HG03175 (cell line): ENCODE results near the gene RTP2.

Experiments used
- ATAC-seq: cut with Tn5 transposase; IDR thresholded peaks from one replicate; pipeline ENCODE4 v1.9.1; 2021; ENCODE audit warnings: mild to moderate bottlenecking, moderate library complexity; ENCODE audit not compliant: unreplicated experiment

RTP2 gene

GRCh38 chr3:187739094-187739560 lies 36.8 kb upstream of the RTP2 start:
- no peak for ATAC-seq

DNA sequence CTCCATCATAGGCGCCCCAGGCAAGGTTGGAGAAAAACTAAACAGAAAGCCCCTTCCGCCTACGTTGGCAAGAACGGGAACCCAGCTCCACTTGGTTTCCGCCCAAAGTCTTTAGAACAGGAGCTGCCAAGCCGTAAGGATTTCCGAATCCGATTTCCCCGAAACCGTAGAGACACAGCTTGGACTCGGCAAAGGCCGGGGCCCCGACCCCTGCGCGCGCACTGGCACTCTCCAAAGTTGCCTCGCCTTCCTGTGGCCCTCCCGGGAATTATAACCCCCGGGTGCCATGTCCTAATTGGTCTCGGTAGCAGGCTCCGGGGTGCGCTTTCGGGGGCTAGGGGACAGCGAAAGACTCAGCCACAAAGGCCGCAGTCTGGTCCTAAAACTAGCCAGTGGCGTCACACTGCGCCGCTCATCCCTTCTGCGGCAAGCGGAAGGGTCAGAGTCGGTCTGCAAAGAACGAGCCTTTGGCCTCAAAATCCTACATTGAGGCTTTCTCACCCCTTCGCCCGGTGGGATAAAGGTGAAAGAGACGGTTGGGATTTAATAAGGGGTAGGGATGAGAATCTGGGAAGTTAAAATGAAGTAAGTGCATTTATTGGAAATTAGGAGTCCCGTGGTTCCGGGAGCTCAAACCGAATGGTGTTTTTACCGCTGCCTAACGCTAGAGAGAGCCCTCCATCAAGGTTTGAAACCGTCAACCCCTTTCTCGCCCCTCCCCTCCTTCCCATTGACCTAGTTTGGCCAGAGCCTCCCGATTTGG lies 36.2 kb upstream of the RTP2 start:
- peak; percentile 56 for ATAC-seq

DNA sequence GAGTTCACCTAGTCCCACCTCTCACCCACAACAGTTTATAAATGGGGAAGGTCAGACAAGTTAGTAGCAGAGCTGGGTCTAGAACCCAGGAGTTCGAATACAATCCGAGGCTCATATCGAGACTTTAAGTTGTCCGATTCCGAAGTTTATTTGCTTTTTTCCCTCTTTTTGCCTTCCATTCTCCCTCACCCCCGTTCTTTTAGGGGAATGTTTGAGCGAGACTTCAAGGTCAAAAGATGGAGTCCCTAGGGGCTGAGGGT lies 35.6 kb upstream of the RTP2 start:
- no peak for ATAC-seq

DNA sequence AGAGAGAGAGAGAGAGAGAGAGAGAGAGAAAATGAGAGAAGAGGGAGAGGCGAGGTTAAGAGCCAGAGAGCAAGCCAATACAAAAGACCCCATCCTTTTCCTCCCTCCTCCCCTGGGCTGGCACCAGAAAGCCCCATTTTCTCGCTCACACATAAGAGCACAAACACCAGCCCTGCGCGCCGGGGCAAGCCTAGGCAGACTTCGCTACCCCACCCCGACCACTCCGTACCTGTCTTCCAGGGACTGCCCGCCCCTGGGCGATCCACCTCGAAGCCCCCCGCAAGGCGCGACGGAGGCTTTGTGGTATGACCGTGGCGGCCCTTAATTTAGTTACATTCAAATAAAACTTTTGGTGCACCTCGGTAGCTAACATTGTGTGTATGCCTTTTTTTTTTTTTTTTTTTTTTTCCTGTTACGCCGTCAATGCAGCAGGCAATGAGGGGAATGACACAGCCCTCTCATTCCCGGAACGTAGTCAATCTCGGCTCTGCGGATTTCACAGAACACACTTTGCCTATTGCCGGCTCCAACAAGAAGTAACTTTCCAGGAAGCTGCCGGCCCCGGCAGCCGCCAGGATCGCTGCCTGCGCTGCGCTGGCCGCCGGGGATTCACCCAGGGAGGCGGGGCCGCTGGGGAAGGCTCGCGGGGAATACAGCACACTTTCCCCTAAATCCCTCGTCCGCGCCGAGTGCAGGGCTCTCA lies 35.2 kb upstream of the RTP2 start:
- ATAC-seq = no peak

DNA sequence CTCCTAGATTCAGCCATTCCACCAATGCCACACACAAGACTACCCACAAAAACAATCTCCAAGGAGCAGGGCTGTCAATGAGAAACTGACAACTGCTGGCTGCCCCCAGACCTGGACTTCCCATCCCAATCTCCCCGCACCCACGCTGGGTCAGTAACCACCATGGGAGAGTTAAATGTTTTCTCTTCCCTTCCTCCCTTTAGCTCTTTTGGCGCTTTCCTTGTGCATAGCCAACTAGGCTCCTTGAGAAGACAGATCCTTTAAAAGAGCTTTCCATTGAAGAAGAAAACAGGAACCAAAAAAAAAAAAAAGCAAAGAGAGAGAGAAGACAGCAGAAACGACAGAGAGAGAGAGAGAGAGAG lies 34.6 kb upstream of the RTP2 start:
- no peak for ATAC-seq

- ATAC-seq = no peak
Measured at GRCh38 chr3:187736418-187736871, 34.1 kb upstream of the RTP2 start.

GRCh38 chr3:187735837-187736236 lies 33.5 kb upstream of the RTP2 start:
- no peak for ATAC-seq

- no peak for ATAC-seq
Measured at GRCh38 chr3:187735383-187735782, 33.0 kb upstream of the RTP2 start.

GRCh38 chr3:187734841-187735240 lies 32.5 kb upstream of the RTP2 start:
- no peak for ATAC-seq

DNA sequence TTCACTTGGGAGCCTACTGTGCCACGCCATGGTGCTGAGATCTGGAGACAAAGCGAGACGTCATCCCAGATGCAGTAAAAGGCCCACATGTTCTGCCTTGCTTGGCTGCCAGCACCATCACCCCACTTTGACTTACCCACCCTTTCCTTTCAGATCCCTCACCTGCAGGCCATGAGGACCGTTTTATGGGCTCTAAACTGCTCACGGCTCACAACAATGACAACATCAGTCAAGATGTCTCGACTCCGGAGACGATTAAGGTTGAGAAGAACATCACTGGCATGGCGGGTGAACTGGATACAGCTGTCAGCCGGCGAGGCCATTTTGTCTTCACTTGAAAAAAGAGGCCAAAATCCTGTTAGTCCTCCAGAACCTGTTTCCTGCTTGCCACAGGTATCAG lies 31.0 kb upstream of the RTP2 start:
- ATAC-seq = no peak

DNA sequence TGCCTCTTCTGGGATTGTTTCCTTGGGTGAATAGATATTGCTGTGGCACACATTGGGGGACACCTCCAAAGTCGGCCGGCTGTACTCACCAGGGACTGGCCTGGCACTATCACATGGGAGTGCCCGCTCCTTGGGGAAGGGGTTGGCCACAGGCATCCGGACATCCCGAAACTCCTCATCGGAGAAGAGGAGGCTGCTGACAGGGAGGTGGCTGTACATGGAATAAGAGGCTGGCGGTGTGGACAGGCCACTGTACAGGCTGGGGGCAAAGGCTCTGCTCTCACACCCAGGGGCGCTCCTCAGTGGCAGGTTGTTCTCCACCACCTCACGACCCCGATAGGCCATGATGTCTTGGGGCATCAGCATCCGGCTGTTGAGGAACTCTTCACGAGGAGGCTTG lies 27.2 kb upstream of the RTP2 start:
- no peak for ATAC-seq

GRCh38 chr3:187728940-187729583 lies 26.7 kb upstream of the RTP2 start:
- no peak for ATAC-seq

- ATAC-seq = no peak
Measured at GRCh38 chr3:187728248-187728647, 25.9 kb upstream of the RTP2 start.

DNA sequence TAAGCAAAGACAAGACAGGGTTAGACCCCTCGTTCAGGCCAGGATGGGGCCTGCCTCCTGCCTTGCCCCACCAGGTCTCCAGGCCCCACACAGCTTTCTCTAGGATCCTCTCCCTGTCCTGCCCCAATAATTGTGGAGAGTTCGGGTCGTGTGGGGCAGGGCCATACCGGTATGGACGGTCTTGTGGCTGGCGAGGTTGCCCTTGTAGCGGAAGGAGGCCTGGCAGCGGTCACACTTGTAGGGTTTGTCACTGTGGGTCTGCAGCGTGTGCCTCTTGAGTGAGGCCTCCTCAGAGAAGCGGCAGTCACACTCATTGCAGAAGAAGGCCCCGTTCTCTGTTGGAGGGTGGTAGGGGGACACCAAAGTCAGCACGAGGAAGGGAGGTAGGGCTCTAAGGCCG lies 24.2 kb upstream of the RTP2 start:
- ATAC-seq = no peak

DNA sequence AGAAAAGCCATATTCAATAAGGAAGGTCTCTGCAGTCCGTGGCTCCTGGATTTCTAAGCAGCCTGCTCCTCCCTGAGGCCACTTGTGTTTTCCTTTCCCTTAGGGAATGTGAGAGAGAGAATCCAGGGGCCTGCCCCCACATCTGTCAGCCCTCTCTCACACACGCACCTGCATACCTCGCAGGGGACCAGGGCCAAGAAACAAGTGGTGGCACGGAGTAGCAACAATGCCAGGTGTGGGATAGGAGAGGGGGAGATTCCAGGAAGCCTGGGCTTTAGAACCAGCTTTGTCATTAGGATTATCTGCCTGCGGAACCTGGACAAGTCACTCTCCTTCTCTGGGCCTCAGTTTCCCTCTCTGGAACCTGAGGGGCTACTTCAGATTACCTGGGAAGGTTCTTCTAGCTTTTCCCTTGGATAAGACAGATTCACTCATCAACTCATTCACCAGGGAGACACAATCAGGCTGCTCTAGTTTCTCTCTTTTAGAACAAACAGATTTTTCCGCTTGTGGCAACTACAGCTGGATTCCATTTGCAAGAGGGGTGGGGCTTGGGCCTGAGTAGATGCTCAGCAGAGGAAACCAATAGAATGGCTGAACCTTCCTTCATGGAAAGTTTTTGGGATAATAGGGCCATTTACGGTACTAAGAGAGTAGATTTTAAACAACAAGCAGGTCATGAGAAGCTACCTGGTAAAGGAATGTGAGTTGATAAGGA lies 23.5 kb upstream of the RTP2 start:
- ATAC-seq = no peak

DNA sequence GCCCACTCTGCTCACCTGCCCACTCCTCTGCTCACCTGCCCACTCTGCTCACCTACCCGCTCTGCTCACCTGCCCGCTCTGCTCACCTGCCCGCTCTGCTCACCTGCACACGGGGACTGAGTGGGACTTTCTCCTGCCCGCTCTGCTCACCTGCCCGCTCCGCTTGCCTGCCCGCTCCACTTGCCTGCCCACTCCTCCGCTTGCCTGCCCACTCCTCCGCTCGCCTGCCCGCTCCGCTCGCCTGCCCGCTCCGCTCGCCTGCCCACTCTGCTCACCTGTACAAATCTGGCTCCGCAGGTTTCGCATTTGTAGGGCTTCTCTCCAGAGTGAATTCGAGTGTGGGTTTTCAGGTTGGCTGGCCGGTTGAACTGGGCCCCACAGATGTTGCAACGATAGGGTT lies 22.9 kb upstream of the RTP2 start:
- no peak for ATAC-seq

GRCh38 chr3:187722206-187722612 lies 19.9 kb upstream of the RTP2 start:
- ATAC-seq = no peak

- no peak for ATAC-seq
Measured at GRCh38 chr3:187721055-187721454, 18.7 kb upstream of the RTP2 start.

GRCh38 chr3:187720337-187720670 lies 17.9 kb upstream of the RTP2 start:
- no peak for ATAC-seq

- no peak for ATAC-seq
Measured at GRCh38 chr3:187719628-187720336, 17.4 kb upstream of the RTP2 start.

GRCh38 chr3:187718802-187719201 lies 16.4 kb upstream of the RTP2 start:
- ATAC-seq = no peak
